ENCODE data around the gene SLC12A8.

SLC12A8 gene

DNA sequence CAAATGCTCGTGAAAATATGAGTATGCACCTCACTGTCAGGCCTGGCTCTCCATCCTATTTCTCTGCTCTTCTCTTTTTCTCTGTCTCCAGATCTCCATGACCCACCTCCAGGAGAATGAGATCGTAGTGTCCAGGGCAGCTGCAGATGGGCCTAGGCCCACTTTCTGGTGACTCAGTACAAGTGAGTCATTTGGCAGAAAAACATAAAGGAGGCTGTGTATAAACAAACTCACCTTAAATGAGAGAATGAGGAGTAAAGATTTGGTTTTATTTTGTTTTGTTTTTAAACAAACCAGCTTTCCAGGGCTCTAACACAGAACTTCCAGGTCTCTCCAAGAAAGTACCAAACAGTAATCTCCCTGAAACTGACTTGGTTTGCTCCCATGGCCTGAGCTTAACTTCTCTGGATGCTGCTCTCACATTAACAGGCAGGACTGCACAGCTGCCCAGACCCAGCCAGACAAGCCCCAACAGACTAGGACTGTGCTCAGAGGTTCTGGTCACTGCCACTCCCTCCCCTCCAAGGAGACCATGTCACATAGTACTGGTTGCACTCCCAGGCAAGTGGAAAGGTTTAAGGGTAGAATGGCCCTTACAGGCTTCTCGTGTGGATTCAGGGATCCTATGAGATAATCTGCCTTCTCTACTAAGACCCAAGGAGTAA lies 155.2 kb downstream of the SLC12A8 start:
- TF ChIP-seq GATA3 (IDR thresholded peaks at IDR 0.05; ENCODE audit: low read depth, low read length): no peak
- no peak for TF ChIP-seq GATA2 (IDR thresholded peaks at IDR 0.05; ENCODE audit: low read depth, low read length)

DNA sequence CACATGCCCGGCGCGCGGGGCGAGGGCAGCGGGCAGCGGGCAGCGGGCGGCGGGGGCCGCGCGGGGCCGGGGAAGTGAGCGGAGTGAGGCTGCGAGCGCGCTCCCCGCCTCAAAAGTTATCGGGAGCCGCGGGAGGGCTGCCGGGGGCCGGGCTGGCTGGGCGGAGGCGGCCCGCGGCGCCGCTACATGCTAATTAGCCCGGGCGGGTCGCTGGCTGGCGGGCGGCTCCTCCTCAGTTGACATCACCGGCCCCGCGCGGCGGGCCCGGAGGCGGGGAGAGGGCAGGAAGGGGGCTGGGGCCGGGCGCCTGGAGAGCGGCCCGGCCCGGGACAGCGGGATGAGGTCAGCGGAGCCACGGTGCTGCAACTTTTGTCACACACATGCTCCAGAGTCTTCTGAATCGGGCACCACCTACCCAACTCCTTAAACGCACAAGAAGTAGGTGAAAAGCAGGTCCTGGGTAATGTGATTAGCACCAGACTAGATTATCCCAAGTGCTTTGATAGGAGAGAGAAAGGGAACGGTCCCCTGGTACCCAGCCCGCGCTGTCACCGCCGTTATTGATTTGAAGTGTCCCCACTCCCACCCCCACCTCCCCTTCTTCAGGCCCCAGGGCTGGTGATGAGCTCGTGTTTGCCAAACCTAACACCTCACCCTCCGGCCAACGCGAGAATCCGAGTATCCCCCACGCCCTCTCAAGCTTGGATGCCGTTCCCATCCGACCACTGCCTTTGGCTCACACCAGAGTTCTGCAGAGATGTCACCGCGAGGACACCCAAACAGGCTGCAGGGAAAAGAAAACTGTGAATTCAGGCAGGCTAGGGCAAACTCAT lies 156.4 kb downstream of the SLC12A8 start, which contains the start of gene HEG1:
TSS of gene HEG1 (minus strand) at position 85 of the 833 bp plus-strand sequence. CDS start 107 bp downstream, outside the sequence.
- no peak for TF ChIP-seq GATA3 (IDR thresholded peaks at IDR 0.05; ENCODE audit: low read depth, low read length)
- no peak for TF ChIP-seq GATA2 (IDR thresholded peaks at IDR 0.05; ENCODE audit: low read depth, low read length)

DNA sequence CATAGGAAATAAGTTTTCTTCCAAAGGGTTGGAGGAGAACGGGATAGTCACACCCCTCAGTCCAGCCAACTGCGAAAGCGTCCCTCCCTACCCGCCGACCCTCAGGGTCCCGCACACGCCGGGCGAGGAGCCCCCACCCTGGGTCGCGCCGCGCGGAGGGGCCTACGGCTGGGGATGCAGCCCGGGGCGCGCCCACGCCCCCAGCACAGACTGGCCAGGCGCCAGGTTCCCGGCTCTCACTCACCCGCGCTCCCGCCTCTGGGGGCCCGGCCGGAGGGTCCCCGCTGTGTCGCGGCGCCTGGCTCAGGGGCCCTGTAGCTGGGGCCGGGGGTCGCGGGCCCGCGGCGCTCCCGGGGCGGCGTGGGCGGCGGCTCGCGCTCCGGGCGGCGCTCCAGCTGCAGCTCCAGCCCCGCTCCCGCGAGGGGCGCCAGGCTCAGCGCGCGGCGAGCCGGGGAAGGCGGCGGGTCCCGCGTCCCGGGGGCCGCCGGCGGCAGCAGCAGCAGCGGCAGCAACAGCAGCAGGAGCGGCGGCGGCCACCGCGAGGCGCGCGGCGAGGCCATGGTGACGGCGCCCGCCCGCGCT lies 157.1 kb downstream of the SLC12A8 start:
- TF ChIP-seq GATA3 (IDR thresholded peaks at IDR 0.05; ENCODE audit: low read depth, low read length) (no peak), GATA2 (IDR thresholded peaks at IDR 0.05; ENCODE audit: low read depth, low read length) (no peak)

DNA sequence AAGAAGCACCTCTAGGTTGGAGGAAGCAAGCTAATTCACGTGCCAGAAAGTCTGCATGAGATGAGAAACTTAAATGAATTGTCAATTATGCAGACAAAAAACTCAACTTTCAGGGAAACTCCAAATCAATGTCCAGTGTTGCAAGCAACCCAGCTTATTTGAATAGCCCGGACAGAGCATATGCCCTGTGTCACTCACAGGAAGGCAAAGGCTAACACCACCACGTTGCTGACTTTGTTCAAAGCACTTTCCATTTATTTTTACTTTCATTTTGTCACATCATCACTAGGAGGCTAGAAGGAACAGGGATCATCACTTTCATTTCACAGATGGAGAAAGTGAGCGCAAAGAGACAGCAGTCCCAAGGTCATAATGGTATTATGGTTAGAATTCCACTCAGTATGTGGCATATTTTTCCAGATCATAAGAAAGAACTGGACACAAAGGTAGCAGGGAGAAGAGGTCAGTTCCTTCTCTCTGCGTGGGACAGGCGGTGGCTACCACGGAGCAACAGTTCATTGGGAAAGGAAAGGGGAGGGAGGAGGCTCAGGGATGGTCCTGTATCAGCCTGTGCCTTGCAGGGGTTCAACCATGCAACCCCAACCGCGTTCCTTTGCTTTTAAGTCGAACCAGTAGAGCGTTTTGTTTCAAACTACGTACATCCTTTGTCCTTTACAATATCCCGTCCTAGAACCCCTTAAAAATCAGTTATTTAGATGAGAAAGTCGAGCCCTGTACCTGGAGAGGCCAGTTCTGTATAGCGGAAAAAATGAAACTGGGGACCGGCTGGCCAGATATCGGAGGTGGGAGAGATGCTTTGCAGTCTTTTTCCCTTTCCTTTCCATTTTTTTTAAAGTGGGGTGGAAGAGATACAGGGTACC lies 157.9 kb downstream of the SLC12A8 start:
- TF ChIP-seq GATA2 (IDR thresholded peaks at IDR 0.05; ENCODE audit: low read depth, low read length) (no peak), GATA3 (IDR thresholded peaks at IDR 0.05; ENCODE audit: low read depth, low read length) (no peak)

DNA sequence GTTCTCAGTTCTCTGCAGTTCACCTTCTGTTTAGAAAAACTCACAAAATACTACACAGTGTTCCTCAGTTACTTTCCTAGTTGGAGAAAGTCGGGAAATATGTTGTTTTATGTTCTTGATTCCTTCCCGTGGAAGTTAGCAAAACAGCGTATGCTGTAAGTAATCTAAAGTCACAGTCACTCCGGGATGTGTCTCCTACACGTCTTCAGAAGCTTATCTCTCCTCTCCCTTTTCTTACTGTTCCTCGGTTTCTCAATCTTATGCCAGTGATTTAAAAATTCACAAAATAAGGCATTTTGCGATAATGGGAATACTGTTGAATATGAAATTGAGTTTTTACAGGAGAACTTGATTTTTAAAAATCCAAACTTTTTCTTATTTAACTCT lies 158.5 kb downstream of the SLC12A8 start:
- TF ChIP-seq GATA2 (IDR thresholded peaks at IDR 0.05; ENCODE audit: low read depth, low read length): no peak
- TF ChIP-seq GATA3 (IDR thresholded peaks at IDR 0.05; ENCODE audit: low read depth, low read length): no peak

DNA sequence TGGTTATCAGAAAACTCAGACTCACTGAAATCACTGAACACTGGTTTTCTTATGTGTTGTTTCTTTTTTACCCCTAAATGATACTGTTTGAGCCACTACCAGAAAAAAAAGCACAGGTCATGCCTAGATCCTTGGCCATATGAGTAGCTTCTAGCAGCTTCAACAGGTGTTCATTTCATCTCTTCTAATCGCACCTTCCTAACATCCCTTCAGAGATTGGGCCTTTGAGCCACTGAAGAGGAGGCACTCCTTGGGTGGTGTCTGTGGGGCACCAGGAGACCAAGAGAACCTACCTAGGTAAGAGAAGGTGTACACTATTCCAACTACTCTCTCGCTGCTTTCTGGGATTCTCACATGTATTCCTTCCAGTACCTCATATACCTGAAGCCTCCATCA lies 159.2 kb downstream of the SLC12A8 start:
- TF ChIP-seq GATA2 (IDR thresholded peaks at IDR 0.05; ENCODE audit: low read depth, low read length) (no peak), GATA3 (IDR thresholded peaks at IDR 0.05; ENCODE audit: low read depth, low read length) (no peak)

DNA sequence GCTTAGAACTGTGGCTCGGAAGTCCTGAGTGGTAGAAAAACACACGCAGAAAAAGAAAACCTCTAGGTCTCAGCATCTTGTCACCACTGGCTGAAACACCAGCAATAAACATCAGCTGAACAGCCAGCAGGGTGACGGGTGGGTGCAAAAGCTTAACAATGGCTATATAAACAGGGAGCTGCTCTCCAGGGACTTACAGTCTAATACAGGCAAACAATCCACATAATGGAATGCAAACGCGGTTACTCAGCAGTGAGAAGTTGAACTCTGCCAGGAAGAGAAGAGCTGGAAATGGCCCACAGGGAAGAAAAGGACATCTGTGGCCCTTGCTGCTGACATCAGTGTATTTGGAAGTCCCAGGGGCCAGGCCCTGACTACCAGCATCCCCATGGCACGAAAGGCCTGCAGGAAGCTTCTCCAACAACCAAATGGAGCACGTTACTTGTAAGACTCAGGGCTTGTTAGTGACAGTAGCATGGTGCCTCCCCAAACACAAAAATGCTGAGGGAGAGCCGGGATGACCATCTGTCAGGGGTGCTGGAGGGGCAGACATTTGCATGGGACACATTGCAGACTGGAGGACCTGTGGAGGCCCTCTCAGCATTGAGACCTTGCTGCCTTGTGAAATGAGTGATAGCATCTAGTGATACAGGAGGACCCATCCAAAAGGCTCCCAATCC lies 159.8 kb downstream of the SLC12A8 start:
- no peak for TF ChIP-seq GATA2 (IDR thresholded peaks at IDR 0.05; ENCODE audit: low read depth, low read length)
- no peak for TF ChIP-seq GATA3 (IDR thresholded peaks at IDR 0.05; ENCODE audit: low read depth, low read length)

DNA sequence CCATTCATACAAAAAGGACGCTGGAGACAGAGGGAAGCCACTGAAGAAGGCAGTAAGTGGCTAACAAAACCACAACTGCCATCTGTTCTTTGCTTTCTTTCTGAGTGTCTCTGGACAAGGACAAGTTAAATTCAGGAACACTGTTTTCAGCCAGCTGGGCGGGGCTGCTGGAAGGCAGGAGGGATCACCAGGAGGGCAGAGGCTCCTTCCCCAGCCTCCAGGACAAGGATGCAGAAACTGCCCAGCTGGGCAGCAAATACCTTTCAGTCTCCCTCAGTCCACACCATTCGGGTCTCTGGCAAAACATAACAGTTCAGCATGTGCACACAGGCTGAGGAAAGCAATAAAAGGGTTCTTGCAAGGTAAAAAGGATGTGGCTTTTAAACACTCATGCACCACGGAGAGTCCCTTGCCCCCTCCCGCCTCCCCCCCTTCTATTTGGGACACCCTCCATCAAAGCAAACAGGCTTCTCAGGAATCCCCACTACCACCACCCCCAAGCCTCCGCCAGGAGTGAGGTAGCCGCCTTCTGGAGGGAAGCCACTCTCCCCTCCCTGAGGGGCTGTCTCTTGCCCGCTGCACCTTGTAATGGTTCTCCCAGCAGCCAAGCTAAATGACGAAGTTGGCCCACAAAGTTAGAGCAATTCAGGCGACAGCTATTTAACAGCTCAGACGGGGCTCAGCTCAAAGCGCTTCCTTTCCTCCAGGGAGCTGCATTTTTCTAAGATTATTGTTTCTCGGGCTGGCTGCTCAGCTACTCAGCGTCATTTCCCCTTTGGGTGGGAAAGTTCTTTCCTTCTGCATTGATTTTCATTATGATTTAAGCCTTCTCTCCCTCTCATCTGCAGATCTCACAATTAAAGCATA lies 160.6 kb downstream of the SLC12A8 start:
- TF ChIP-seq GATA3 (IDR thresholded peaks at IDR 0.05; ENCODE audit: low read depth, low read length) (no peak), GATA2 (IDR thresholded peaks at IDR 0.05; ENCODE audit: low read depth, low read length) (no peak)

DNA sequence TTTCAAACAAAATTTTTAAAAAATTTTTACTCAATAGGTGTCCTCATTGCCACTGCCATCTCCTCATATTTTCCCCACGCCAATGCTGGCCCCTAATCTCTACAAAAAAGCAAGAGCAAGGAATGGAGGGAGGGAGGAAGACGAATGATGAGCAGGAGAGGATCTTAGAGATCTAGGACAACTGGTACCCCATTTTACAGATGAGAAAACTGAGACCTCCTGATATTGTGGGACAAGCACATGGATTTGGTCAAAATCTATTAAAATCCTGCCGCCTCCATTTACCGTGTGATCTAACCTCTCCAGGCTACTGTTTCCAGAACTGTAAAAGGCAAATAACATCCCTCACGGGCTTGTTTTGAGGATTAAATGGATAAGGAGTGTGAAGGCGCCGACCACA lies 161.3 kb downstream of the SLC12A8 start:
- TF ChIP-seq GATA3 (IDR thresholded peaks at IDR 0.05; ENCODE audit: low read depth, low read length): no peak
- TF ChIP-seq GATA2 (IDR thresholded peaks at IDR 0.05; ENCODE audit: low read depth, low read length): no peak

DNA sequence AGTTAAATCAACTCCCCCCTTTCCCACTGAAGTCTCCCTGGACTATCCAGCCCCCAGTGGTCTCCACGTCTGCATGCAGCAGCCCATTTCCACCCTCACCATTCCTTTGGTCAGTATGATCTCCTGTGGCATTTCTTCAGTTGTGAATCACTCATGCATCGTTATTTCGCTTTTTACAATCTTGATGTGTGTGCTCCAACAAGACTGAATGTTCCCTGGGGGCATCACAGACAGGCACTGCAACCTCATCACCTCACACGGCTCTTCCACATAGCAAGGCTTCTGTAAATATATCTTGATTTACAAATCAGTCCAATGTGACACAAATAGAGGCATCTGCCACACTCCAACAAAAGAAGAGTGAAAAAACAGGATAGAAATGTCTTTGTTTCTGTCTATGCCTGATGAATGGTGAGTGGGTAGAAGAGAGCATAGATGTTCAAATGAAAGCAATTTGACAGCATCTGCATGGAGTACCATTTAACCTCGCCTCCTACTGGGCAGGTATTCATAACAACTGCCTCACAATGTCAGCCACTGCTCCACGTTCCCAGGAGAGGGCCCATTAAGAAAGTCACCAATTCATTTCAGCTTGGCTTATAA lies 162.0 kb downstream of the SLC12A8 start:
- no peak for TF ChIP-seq GATA3 (IDR thresholded peaks at IDR 0.05; ENCODE audit: low read depth, low read length)
- TF ChIP-seq GATA2 (IDR thresholded peaks at IDR 0.05; ENCODE audit: low read depth, low read length): no peak

DNA sequence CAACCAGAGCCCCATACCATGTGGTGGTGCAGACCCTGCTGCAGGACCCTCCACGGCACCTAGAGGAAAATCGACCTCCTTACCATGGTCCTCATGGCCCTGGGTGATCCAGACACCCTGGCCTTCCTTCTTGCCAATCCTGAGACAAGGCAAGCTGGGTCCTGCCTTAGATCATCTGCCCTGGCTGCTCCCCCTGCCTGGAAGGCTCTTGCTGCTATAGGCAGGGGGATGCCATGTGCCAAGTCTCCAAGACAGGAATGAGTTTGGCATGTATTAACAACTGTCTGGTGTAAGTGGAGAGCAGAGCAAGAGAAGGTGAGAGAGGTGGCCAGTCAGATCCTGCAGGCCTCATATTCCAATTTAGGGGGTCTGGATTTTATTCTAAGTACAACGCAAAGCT lies 164.3 kb downstream of the SLC12A8 start:
- TF ChIP-seq GATA2 (IDR thresholded peaks at IDR 0.05; ENCODE audit: low read depth, low read length) (no peak), GATA3 (IDR thresholded peaks at IDR 0.05; ENCODE audit: low read depth, low read length) (no peak)

DNA sequence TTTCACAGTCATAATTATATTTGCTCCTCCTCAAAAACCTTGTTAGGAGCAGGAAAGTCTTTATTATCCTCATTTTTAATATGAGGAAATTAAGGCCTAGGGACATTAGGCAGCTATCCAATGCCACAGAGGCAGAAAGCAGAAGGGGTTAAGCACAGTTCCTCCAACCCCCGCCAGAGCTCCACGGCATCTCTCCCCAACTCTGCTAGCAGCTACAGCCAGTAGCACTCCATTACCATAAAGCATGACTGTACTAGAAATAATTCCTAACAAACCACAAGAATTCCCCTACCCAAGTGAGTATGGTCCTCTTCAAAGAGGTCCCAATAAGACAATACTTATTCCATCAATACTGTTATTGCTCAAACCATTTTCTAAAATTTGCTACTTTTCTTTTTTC lies 166.6 kb downstream of the SLC12A8 start:
- TF ChIP-seq GATA2 (IDR thresholded peaks at IDR 0.05; ENCODE audit: low read depth, low read length) (no peak), GATA3 (IDR thresholded peaks at IDR 0.05; ENCODE audit: low read depth, low read length) (no peak)
